ENCODE results near the gene NIPAL3. TPM values are rescaled to one million over a fixed set of nuclear protein-coding genes. Genes with fewer than 3 reads are reported as not detected.

The NIPAL3 gene
- total RNA-seq, 1 experiment from 2014 or later = 16.6 TPM

- H3K27ac ChIP-seq (ENCODE audit: low read depth, low read length) = no peak overlapping the region
- H3K27me3 ChIP-seq (ENCODE audit: insufficient read depth, low read length) = no peaks in the 10 kb centered on the region
- ChIA-PET POLR2A (no interaction called here), CTCF (no interaction called here), RAD21 (ENCODE audit: low non-redundant PET in 1 of 2, low total read pairs in 2 of 2, uncharacterized antibody in 2 of 2, unreplicated experiment in 2 of 2) (no interaction called here)
- no peaks in the 10 kb centered on the region for H3K4me1 ChIP-seq (ENCODE audit: control insufficient read depth in 1 of 2, insufficient read depth in 2 of 2, low read length in 2 of 2)
- TF ChIP-seq ELF1 (IDR thresholded peaks at IDR 0.05; ENCODE audit: borderline replicate concordance, low read depth) = no peak
- TF ChIP-seq SP1 (IDR thresholded peaks at IDR 0.05; ENCODE audit: low read depth) = no peak
- no peak for TF ChIP-seq YY1 (IDR thresholded peaks at IDR 0.05; ENCODE audit: extremely low read depth, insufficient replicate concordance, low read depth, low read length)
- no peak for TF ChIP-seq MAX (IDR thresholded peaks at IDR 0.05)
- TF ChIP-seq ZNF274 (IDR thresholded peaks at IDR 0.05; ENCODE audit: low read depth, low read length) = no peak
- no peak for TF ChIP-seq TCF7L2 (IDR thresholded peaks at IDR 0.05; ENCODE audit: borderline replicate concordance, extremely low read depth, insufficient read depth, insufficient read length)
- TF ChIP-seq ZBTB33 (IDR thresholded peaks at IDR 0.05; ENCODE audit: extremely low read depth, insufficient replicate concordance, low read length) = no peak
- TF ChIP-seq EZH2 (IDR thresholded peaks at IDR 0.05) = no peak
- TF ChIP-seq SRF (IDR thresholded peaks at IDR 0.05; ENCODE audit: low read depth) = no peak
- no peak for TF ChIP-seq REST (IDR thresholded peaks at IDR 0.05; ENCODE audit: low read depth)
- TF ChIP-seq CEBPB (IDR thresholded peaks at IDR 0.05; ENCODE audit: low read depth) = no peak
- no peak for TF ChIP-seq EGR1 (IDR thresholded peaks at IDR 0.05; ENCODE audit: low read depth)
- TF ChIP-seq SIN3A (IDR thresholded peaks at IDR 0.05; ENCODE audit: low read depth) = no peak
- no peak for TF ChIP-seq CBX3 (IDR thresholded peaks at IDR 0.05; ENCODE audit: low read depth)
- TF ChIP-seq JUND (IDR thresholded peaks at IDR 0.05) = no peak
- TF ChIP-seq POLR2AphosphoS5 (IDR thresholded peaks at IDR 0.05; ENCODE audit: low read depth, low read length) = no peak
- no peak for TF ChIP-seq CTCF (IDR thresholded peaks at IDR 0.05 in 2 of 3, conservative IDR thresholded peaks at IDR 0.05 in 1 of 3; ENCODE audit: borderline replicate concordance in 1 of 3, insufficient read depth in 1 of 3, low read depth in 2 of 3, low read length in 2 of 3)
- no peak for TF ChIP-seq EZH2phosphoT487 (IDR thresholded peaks at IDR 0.05; ENCODE audit: borderline replicate concordance)
- TF ChIP-seq ZFX (IDR thresholded peaks at IDR 0.05) = no peak
- TF ChIP-seq ATF3 (IDR thresholded peaks at IDR 0.05) = no peak
- no TSS peak for BruUV-seq (replicated peaks)
- H3K79me2 ChIP-seq (ENCODE audit: insufficient read depth, low read length) = no peaks in the 10 kb centered on the region
- intact Hi-C loops (cut with micrococcal nuclease) = no loop called here
- no peak overlapping the region for H3K4me2 ChIP-seq (ENCODE audit: low read length)
- DNase-seq (ENCODE audit: low read depth, low spot score) (no peak), ATAC-seq (no peak)
- H4K20me1 ChIP-seq (ENCODE audit: insufficient read depth) = no peaks in the 10 kb centered on the region
- H2AFZ ChIP-seq (ENCODE audit: low read depth, low read length, poor library complexity, severe bottlenecking) = no peak overlapping the region
- H3K9ac ChIP-seq (ENCODE audit: low read length) = no peak overlapping the region
- no peak overlapping the region for H3K4me3 ChIP-seq (replicated peaks in 1 of 2; ENCODE audit: low read depth in 1 of 2, low read length in 2 of 2)
- H3K36me3 ChIP-seq (ENCODE audit: control insufficient read depth in 1 of 2, insufficient read depth in 2 of 2, low read length in 2 of 2) = no peaks in the 10 kb centered on the region
- no peaks in the 10 kb centered on the region for H3K9me2 ChIP-seq (ENCODE audit: insufficient read depth)
- H3K9me3 ChIP-seq (ENCODE audit: control insufficient read depth in 1 of 2, insufficient read depth in 1 of 2, low read depth in 1 of 2, low read length in 2 of 2) = peaks cover 0 to 3% of the 10 kb centered on the region in 2 experiments; a peak in 1 of 4 replicates
Observed at GRCh38 chr1:24489674-24490073, 74.1 kb downstream of the NIPAL3 start.

Data from HCT116 (cell line).